GM23338 (cell line): ENCODE results near the gene EXD3. TPM values are rescaled to one million over a fixed set of nuclear protein-coding genes. Genes with fewer than 3 reads are reported as not detected.

ENCODE experiments used
- ATAC-seq: fragments of 200-7000 bp; cut with Tn5 transposase; 3 replicates; pipeline ENCODE4 v1.9.1; 2020
- DNase-seq: peaks from one replicate; pipeline ENCODE4 v3.0.0-alpha.2; 2015; ENCODE audit warnings: low spot score
- H2AFZ ChIP-seq: fragments of 200-600 bp; sonication (generic); 2 replicates; pipeline ENCODE4 v1.8.0; 2016; ENCODE audit warnings: antibody characterized with exemption, mild to moderate bottlenecking, moderate library complexity
- H3F3A ChIP-seq: fragments of 200-600 bp; sonication (generic); replicated peaks from 2 replicates; pipeline ENCODE4 v1.8.0; 2017; ENCODE audit warnings: antibody characterized with exemption, mixed run types, low read depth
- H3K27ac ChIP-seq: fragments of 200-600 bp; sonication (generic); 2 replicates; pipeline ENCODE4 v1.6.1; 2016; ENCODE audit warnings: low read depth
- H3K27me3 ChIP-seq: fragments of 200-600 bp; sonication (generic); 2 replicates; pipeline ENCODE4 v1.8.0; 2016; ENCODE audit warnings: mild to moderate bottlenecking, mixed run types, moderate library complexity; ENCODE audit not compliant: insufficient read depth
- H3K36me3 ChIP-seq: fragments of 200-600 bp; sonication (generic); 2 replicates; pipeline ENCODE4 v1.8.0; 2016; ENCODE audit warnings: mild to moderate bottlenecking; ENCODE audit not compliant: insufficient read depth
- H3K4me1 ChIP-seq: fragments of 200-600 bp; sonication (generic); 2 replicates; pipeline ENCODE4 v1.8.0; 2016; ENCODE audit warnings: mild to moderate bottlenecking, moderate library complexity; ENCODE audit not compliant: insufficient read depth
- H3K4me2 ChIP-seq: fragments of 200-600 bp; sonication (generic); 2 replicates; pipeline ENCODE4 v1.7.1; 2017; ENCODE audit warnings: mixed run types
- H3K4me3 ChIP-seq: fragments of 200-600 bp; sonication (generic); 2 replicates; pipeline ENCODE4 v1.6.1; 2016; ENCODE audit warnings: mixed run types
- H3K79me2 ChIP-seq: fragments of 200-600 bp; sonication (generic); replicated peaks from 2 replicates; pipeline ENCODE4 v1.8.0; 2017; ENCODE audit warnings: mild to moderate bottlenecking; ENCODE audit not compliant: insufficient read depth
- H3K9me2 ChIP-seq: fragments of 200-600 bp; sonication (generic); 2 replicates; pipeline ENCODE4 v1.8.0; 2017; ENCODE audit not compliant: insufficient read depth
- H4K20me1 ChIP-seq: fragments of 200-600 bp; sonication (generic); replicated peaks from 2 replicates; pipeline ENCODE4 v1.8.0; 2017; ENCODE audit warnings: mild to moderate bottlenecking; ENCODE audit not compliant: insufficient read depth
- H3K27ac Mint-ChIP-seq: 2 replicates; pipeline ENCODE4 v1.8.0; 2020; ENCODE audit warnings: inconsistent platforms, mild to moderate bottlenecking, moderate library complexity, mixed read lengths
- H3K27me3 Mint-ChIP-seq: 3 replicates; pipeline ENCODE4 v1.8.0; 2022; ENCODE audit warnings: low read depth, mild to moderate bottlenecking, moderate library complexity, mixed read lengths, inconsistent platforms; ENCODE audit not compliant: insufficient read depth, poor library complexity
- H3K36me3 Mint-ChIP-seq: 3 replicates; pipeline ENCODE4 v1.8.0; 2021; ENCODE audit warnings: low read depth, mild to moderate bottlenecking, inconsistent platforms, moderate library complexity, mixed read lengths
- H3K4me1 Mint-ChIP-seq: 3 replicates; pipeline ENCODE4 v1.8.0; 2020; ENCODE audit warnings: mild to moderate bottlenecking, inconsistent platforms, mixed read lengths
- H3K4me3 Mint-ChIP-seq: 3 replicates; pipeline ENCODE4 v1.8.0; 2021; ENCODE audit warnings: moderate library complexity, mild to moderate bottlenecking, inconsistent platforms, mixed read lengths
- H3K9me3 Mint-ChIP-seq: 3 replicates; pipeline ENCODE4 v1.8.0; 2020; ENCODE audit warnings: moderate library complexity, mild to moderate bottlenecking, inconsistent platforms, mixed read lengths
- CREB1 ChIP-seq: fragments of 250-450 bp; sonication (Bioruptor Pico); IDR thresholded peaks from 2 replicates; pipeline ENCODE4 v1.5.0; 2020; ENCODE audit warnings: low read depth, mild to moderate bottlenecking, moderate library complexity
- EZH2 ChIP-seq: fragments of 200-600 bp; sonication (generic); IDR thresholded peaks from one replicate; pipeline ENCODE4 v1.8.0; 2017; ENCODE audit warnings: antibody characterized with exemption, mild to moderate bottlenecking, low read depth; ENCODE audit not compliant: unreplicated experiment
- EZH2phosphoT487 ChIP-seq: fragments of 200-600 bp; sonication (generic); IDR thresholded peaks from one replicate; pipeline ENCODE4 v1.8.1; 2018; ENCODE audit warnings: antibody characterized with exemption; ENCODE audit not compliant: unreplicated experiment
- ZNF331 ChIP-seq: fragments of 250-450 bp; sonication (Bioruptor Pico); IDR thresholded peaks from 2 replicates; pipeline ENCODE4 v1.5.0; 2020; ENCODE audit warnings: low read depth, mild to moderate bottlenecking, moderate library complexity
- polyA plus RNA-seq: library from polyadenylated mRNA; unstranded; fragments of >200 nt; fragmentation: Nextera tagmentation; extraction: Ambion mirVana; gene quantifications from 2 replicates; pipeline ENCODE4 v1.2.1, GENCODE V29; 2016
- total RNA-seq: library from RNA; depleted of rRNA; stranded (reverse); fragments of >200 nt; shearing (Covaris generic); gene quantifications from 2 replicates; pipeline ENCODE4 v1.2.3, GENCODE V29; 2014
- TF ChIP-seq, protein P1 (sequence below): IDR thresholded peaks from one replicate; pipeline ENCODE4 v1.6.1; 2018; ENCODE audit warnings: antibody characterized with exemption; ENCODE audit not compliant: unreplicated experiment

EXD3 gene
- total and polyA plus RNA-seq, 2 experiments from 2014 or later, result 3.6 to 9.7 TPM

DNA sequence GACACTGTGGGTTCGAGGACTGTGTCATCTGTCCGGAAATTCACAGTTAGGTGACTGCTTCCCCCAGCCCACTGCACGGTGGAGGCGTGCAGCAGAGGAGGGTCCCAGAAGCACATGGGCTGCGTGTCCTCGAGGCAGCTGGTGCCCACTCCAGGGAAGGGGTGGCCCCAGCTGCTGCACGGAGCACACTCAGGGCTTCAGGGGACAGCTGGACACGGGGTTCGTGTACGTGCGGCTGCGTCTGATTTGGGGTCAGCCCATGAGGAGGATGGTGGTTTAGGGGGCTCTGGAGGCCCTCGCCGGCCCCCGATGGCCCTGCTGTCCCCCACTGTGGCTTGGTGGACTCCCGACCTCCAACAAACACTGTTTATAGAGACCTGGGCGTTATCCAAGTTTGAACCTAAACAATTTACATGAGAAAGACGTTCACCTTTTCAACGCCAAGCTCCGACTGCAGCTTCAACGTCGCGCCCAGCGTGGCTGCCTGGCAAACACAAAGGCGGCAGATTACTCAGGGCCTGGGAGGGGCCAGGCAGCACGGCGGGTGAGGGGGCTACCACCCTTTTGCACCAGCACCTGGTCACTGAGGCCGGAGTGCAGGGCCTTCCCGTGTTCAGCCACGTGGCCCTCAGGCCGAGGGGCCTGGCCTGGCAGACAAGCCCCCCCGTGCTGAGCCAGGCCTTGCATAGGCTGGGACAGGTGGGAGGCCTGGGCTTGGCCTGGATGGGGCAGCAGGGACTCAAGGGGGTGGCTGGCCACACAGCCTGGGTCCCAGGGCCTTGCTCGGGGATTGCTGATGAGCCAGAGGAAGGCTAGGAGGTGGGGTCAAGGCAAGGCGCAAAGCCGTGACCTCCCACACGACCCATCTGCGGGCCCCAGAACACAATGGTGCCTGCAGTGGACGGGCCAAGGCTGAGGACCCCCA is 55.2 kb downstream of the EXD3 start:
- Histone ChIP-seq H3K27ac (no peak overlapping the region), H3F3A (peaks cover 6% of the 10 kb centered on the region; the same call in 1 of the 2 replicates), H3K9me2 (no peaks in the 10 kb centered on the region), H3K4me2 (no peak overlapping the region), H4K20me1 (no peaks in the 10 kb centered on the region), H3K4me1 (no peaks in the 10 kb centered on the region), H3K4me3 (no peak overlapping the region), H3K79me2 (no peaks in the 10 kb centered on the region), H3K27me3 (no peaks in the 10 kb centered on the region), H2AFZ (no peak overlapping the region), H3K36me3 (no peaks in the 10 kb centered on the region)
- peaks cover 15% of the 10 kb centered on the region for H3K9me3 Mint-ChIP-seq
- H3K4me3 Mint-ChIP-seq, result no peak overlapping the region
- no peaks in the 10 kb centered on the region for H3K4me1 Mint-ChIP-seq
- H3K36me3 Mint-ChIP-seq, result peaks cover 6% of the 10 kb centered on the region; the same call in 2 of the 3 replicates
- ATAC-seq (no peak; the same call in 1 of the 3 replicates), DNase-seq (no peak)
- no peak for TF ChIP-seq EZH2phosphoT487
- H3K27ac Mint-ChIP-seq, result no peak overlapping the region
- H3K27me3 Mint-ChIP-seq, result peaks cover 12% of the 10 kb centered on the region

DNA sequence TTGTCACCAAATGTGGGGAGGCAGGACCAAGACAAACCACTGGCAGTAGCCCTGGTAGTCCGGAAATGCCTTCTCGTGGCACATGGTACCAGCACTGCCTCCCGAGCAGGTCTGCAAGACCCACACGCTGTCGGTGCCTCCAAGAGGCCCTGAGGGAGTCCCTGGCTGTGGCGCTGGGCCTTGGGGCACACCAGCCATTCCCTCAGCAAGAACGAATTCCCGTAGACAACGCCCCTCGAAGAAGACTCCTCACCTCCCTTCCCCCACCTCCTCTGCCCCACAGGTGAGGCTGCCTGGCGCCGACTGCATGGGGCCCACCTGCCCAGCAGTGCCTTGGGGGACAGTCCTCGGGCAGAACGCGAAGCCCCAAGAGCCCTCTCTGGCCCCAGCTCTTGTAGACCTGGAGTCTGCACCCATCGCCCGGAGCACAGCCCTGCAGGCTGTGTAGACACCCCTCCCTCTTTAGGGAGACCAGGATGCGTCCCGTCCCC is 56.0 kb downstream of the EXD3 start:
- no peaks in the 10 kb centered on the region for H3K36me3 ChIP-seq
- H4K20me1 ChIP-seq, result no peaks in the 10 kb centered on the region
- Mint-ChIP-seq H3K4me3 (no peak overlapping the region), H3K27me3 (peaks cover 11% of the 10 kb centered on the region), H3K4me1 (no peaks in the 10 kb centered on the region), H3K9me3 (peaks cover 22% of the 10 kb centered on the region), H3K27ac (no peak overlapping the region), H3K36me3 (peaks cover 6% of the 10 kb centered on the region; the same call in 2 of the 3 replicates)
- no peaks in the 10 kb centered on the region for H3K4me1 ChIP-seq
- DNase-seq, result no peak
- ATAC-seq, result no peak
- H3K4me3 ChIP-seq, result no peak overlapping the region
- no peaks in the 10 kb centered on the region for H3K79me2 ChIP-seq
- H3F3A ChIP-seq, result peaks cover 6% of the 10 kb centered on the region; the same call in 1 of the 2 replicates
- H3K4me2 ChIP-seq, result no peak overlapping the region
- H3K9me2 ChIP-seq, result no peaks in the 10 kb centered on the region
- H3K27ac ChIP-seq, result no peak overlapping the region
- H2AFZ ChIP-seq, result no peak overlapping the region
- H3K27me3 ChIP-seq, result no peaks in the 10 kb centered on the region
- TF ChIP-seq CREB1 (CRISPR knock-in tag), result no peak
- no peak for TF ChIP-seq ZNF331 (CRISPR knock-in tag)
- TF ChIP-seq EZH2, result no peak
- TF ChIP-seq, protein P1, sequence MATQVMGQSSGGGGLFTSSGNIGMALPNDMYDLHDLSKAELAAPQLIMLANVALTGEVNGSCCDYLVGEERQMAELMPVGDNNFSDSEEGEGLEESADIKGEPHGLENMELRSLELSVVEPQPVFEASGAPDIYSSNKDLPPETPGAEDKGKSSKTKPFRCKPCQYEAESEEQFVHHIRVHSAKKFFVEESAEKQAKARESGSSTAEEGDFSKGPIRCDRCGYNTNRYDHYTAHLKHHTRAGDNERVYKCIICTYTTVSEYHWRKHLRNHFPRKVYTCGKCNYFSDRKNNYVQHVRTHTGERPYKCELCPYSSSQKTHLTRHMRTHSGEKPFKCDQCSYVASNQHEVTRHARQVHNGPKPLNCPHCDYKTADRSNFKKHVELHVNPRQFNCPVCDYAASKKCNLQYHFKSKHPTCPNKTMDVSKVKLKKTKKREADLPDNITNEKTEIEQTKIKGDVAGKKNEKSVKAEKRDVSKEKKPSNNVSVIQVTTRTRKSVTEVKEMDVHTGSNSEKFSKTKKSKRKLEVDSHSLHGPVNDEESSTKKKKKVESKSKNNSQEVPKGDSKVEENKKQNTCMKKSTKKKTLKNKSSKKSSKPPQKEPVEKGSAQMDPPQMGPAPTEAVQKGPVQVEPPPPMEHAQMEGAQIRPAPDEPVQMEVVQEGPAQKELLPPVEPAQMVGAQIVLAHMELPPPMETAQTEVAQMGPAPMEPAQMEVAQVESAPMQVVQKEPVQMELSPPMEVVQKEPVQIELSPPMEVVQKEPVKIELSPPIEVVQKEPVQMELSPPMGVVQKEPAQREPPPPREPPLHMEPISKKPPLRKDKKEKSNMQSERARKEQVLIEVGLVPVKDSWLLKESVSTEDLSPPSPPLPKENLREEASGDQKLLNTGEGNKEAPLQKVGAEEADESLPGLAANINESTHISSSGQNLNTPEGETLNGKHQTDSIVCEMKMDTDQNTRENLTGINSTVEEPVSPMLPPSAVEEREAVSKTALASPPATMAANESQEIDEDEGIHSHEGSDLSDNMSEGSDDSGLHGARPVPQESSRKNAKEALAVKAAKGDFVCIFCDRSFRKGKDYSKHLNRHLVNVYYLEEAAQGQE, result no peak
